K562 (cell line): Measurements from ENCODE around the gene SGPL1. TPM values are rescaled to one million over a fixed set of nuclear protein-coding genes. Genes with fewer than 3 reads are reported as not detected.
"Not testable (repeated sequence)": the region's sequence is repeated elsewhere in the genome, so short reads cannot be mapped to it uniquely, and the experiment has no call there.

Experiments used
- ATAC-seq: fragments of 200-7000 bp; cut with Tn5 transposase; 3 replicates; pipeline ENCODE4 v1.9.1; 2020; ENCODE audit warnings: moderate library complexity
- BruUV-seq: library from RNA; stranded (reverse); fragments of 400-500 nt; replicated peaks from 2 replicates; lab custom pipeline; 2021; lab: Mats Ljungman, UMichigan
- CTCF ChIA-PET: fragments of 300-600 bp; formaldehyde crosslinking; extraction: SDS; loops from one replicate; lab custom pipeline; 2021; ENCODE audit warnings: low intra/inter-chr PET ratio; lab: Yijun Ruan, JAX
- POLR2A ChIA-PET: fragments of 300-600, 350-650 bp; sonication (Branson Sonifier 250); formaldehyde crosslinking; extraction: SDS; loops from one replicate; lab custom pipeline; 2021; ENCODE audit warnings: antibody characterized with exemption, inconsistent platforms; lab: Yijun Ruan, JAX
- DNase-seq, 4 experiments: peaks; one replicate each; pipeline versions ENCODE4 v3.0.0 to v3.0.0-alpha.2; 2011 to 2018; ENCODE audit warnings: low spot score in 3 of 4, mixed read lengths in 3 of 4; ENCODE audit errors: extremely low read depth in 1 of 4
- FAIRE-seq: peaks from 2 replicates; lab custom pipeline; 2011; peaks lifted over from hg19 to GRCh38; lab: Jason Lieb, UNC
- H2AFZ ChIP-seq: 2 replicates; pipeline ENCODE4 v1.6.0; 2011; ENCODE audit warnings: low read depth, low read length, control low read depth, inconsistent platforms
- H3K27ac ChIP-seq: fragments of 200-600 bp; 3 replicates; pipeline ENCODE4 v1.8.0; 2011; ENCODE audit warnings: low read depth, mild to moderate bottlenecking, control low read depth, inconsistent platforms, low read length, moderate library complexity, mixed read lengths; ENCODE audit errors: extremely low read depth
- H3K27me3 ChIP-seq, 2 experiments: fragments of 300-600 bp in 1 of 2; 2 replicates in 1 of 2; 3 replicates in 1 of 2; pipeline versions ENCODE4 v1.6.0 to v1.8.0; 2011; ENCODE audit warnings: inconsistent platforms in 2 of 2, low read length in 2 of 2, mild to moderate bottlenecking in 1 of 2, mixed read lengths in 1 of 2, moderate library complexity in 1 of 2; ENCODE audit not compliant: control insufficient read depth in 2 of 2, insufficient read depth in 2 of 2
- H3K36me3 ChIP-seq: fragments of 300-600 bp; 3 replicates; pipeline ENCODE4 v1.8.0; 2011; ENCODE audit warnings: mild to moderate bottlenecking, low read length, inconsistent platforms; ENCODE audit not compliant: control insufficient read depth, insufficient read depth
- H3K4me1 ChIP-seq, 2 experiments: fragments of 200-600 bp in 1 of 2; replicated peaks in 1 of 2; 2 replicates in 1 of 2; 3 replicates in 1 of 2; pipeline versions ENCODE4 v1.5.1 to v1.8.0; 2011; ENCODE audit warnings: inconsistent platforms in 2 of 2, low read length in 2 of 2, mild to moderate bottlenecking in 1 of 2, mixed read lengths in 1 of 2, moderate library complexity in 1 of 2; ENCODE audit not compliant: control insufficient read depth in 2 of 2, insufficient read depth in 2 of 2
- H3K4me2 ChIP-seq: 2 replicates; pipeline ENCODE4 v1.6.1; 2011; ENCODE audit warnings: low read length, control low read depth, inconsistent platforms, mixed read lengths; ENCODE audit not compliant: insufficient read depth
- H3K4me3 ChIP-seq: fragments of 200-600 bp; sonication (generic), shearing (Covaris generic); 2 replicates; pipeline ENCODE4 v1.5.1; 2016; ENCODE audit warnings: control low read depth, inconsistent platforms
- H3K79me2 ChIP-seq: fragments of 200-600 bp; 3 replicates; pipeline ENCODE4 v1.8.0; 2011; ENCODE audit warnings: low read length, inconsistent platforms; ENCODE audit not compliant: control insufficient read depth, insufficient read depth
- H3K9ac ChIP-seq, 2 experiments: 2 replicates each; pipeline versions ENCODE4 v1.6.0 to v1.6.1; 2011; ENCODE audit warnings: low read depth in 2 of 2, low read length in 2 of 2, control low read depth in 1 of 2, inconsistent platforms in 1 of 2, mild to moderate bottlenecking in 1 of 2, mixed read lengths in 1 of 2; ENCODE audit not compliant: insufficient read depth in 1 of 2
- H3K9me1 ChIP-seq: one replicate; pipeline ENCODE4 v1.6.0; 2011; ENCODE audit warnings: inconsistent platforms, mild to moderate bottlenecking, low read length, moderate library complexity; ENCODE audit not compliant: control insufficient read depth, insufficient read depth
- H3K9me3 ChIP-seq: replicated peaks from 2 replicates; pipeline ENCODE4 v1.5.1; 2011; ENCODE audit warnings: low read depth, low read length, inconsistent platforms; ENCODE audit not compliant: control insufficient read depth, insufficient read depth
- H4K20me1 ChIP-seq: replicated peaks from 2 replicates; pipeline ENCODE4 v1.6.1; 2011; ENCODE audit warnings: low read length, inconsistent platforms, mixed read lengths; ENCODE audit not compliant: control insufficient read depth, insufficient read depth
- FUS ChIP-seq: fragments of 200-400 bp; formaldehyde crosslinking; optimal IDR thresholded peaks from 2 replicates; pipeline ENCODE3; 2017; ENCODE audit warnings: low read depth, low read length
- L3MBTL2 ChIP-seq: fragments of 450-650 bp; IDR thresholded peaks from 2 replicates; pipeline ENCODE4 v1.6.1; 2016; ENCODE audit warnings: mild to moderate bottlenecking, moderate library complexity
- WGBS: fragments of 100-300 bp; shearing (Covaris generic); methylation state at CpG from one replicate; pipeline ENCODE4 v1.1.6; 2016; ENCODE audit warnings: low coverage, mixed read lengths; ENCODE audit not compliant: insufficient coverage; ENCODE audit errors: missing lambda C conversion rate; 5-methylcytosine and 5-hydroxymethylcytosine counted together
- in situ Hi-C: fragments of 300-500 bp; cut with MboI; formaldehyde crosslinking; loops from 4 replicates; pipeline ENCODE4 v1.15.0; 2018; ENCODE audit warnings: inconsistent platforms, mixed read lengths
- intact Hi-C: fragments of 100-400 bp; cut with micrococcal nuclease; formaldehyde crosslinking; loops from 2 replicates; pipeline ENCODE4 v1.14.2; 2022
- polyA plus RNA-seq, 8 experiments: library from polyadenylated mRNA; depleted of rRNA in 4 of 8; stranded (reverse) in 5 of 8; unstranded in 3 of 8; fragments of >200 nt; fragmentation: Nextera tagmentation in 2 of 8; fragmentation: Illumina TruSeq in 1 of 8; extraction: Ambion mirVana in 2 of 8; extraction: Trizol in 1 of 8; gene quantifications; 2 replicates each; pipeline versions ENCODE4 v1.2.1 to v1.2.3, GENCODE V29; 2011 to 2014; ENCODE audit warnings: inconsistent platforms in 1 of 8, missing spikeins in 1 of 8
- total RNA-seq, 7 experiments: library from RNA; depleted of rRNA in 6 of 7; stranded (reverse); fragments of >200 nt in 6 of 7; fragmentation: Illumina TruSeq in 2 of 7; extraction: Trizol in 2 of 7; gene quantifications; 2 replicates each; pipeline versions ENCODE4 v1.2.1 to v1.2.3, GENCODE V29; 2011 to 2021; ENCODE audit warnings: low replicate concordance in 1 of 7

SGPL1 gene
- total and polyA plus RNA-seq, 9 of the 15 experiments (the other 6 are each of a cell fraction or from before 2014, with no cell fraction given): 6.0 to 18.0 (median 8.7) TPM

GRCh38 chr10:70770001-70770400 lies 45.7 kb upstream of the SGPL1 start (continued):
- TF ChIP-seq FUS (no peak), L3MBTL2 (no peak)

- CTCF ChIA-PET, H3K27ac ChIP-seq, ATAC-seq, H3K4me1 ChIP-seq, intact Hi-C loops, BruUV-seq, H3K9me3 ChIP-seq, H3K9ac ChIP-seq, H4K20me1 ChIP-seq, H3K27me3 ChIP-seq, DNase-seq, H3K79me2 ChIP-seq, H3K4me3 ChIP-seq, in situ Hi-C loops, H3K4me2 ChIP-seq, FAIRE-seq, H3K36me3 ChIP-seq, H3K9me1 ChIP-seq, H2AFZ ChIP-seq: not testable (repeated sequence)
- POLR2A ChIA-PET: interaction anchor here (0.8 to 1.0 kb wide), 3 partner anchors 9 to 194 kb away, joined by 3 read pairs; no protein-coding TSS in a partner anchor
- 31% methylated on average over 7 of the region's 7 CpGs for WGBS
Measured at GRCh38 chr10:70770516-70770915, 45.2 kb upstream of the SGPL1 start.
